ENCODE measurements around the gene TPMT. TPM values are rescaled to one million over a fixed set of nuclear protein-coding genes. Genes with fewer than 3 reads are reported as not detected.
"Not testable (repeated sequence)": the region's sequence is repeated elsewhere in the genome, so short reads cannot be mapped to it uniquely, and the experiment has no call there.

TPMT gene
- total RNA-seq, 4 donors from 2014 or later: 16.3 to 50.8 (median 26.4) TPM

- Histone ChIP-seq H3K27me3 (no peaks in the 10 kb centered on the region), H3K9me3 (no peaks in the 10 kb centered on the region), H3K27ac (peak overlapping the region; percentile 84 to 93 (median 90)), H3K4me3 (peak overlapping the region; percentile 77 to 98 (median 86)), H3K36me3 (peaks cover 0 to 8% (median 0%) of the 10 kb centered on the region in 3 donors), H3K4me1 (peaks cover 0 to 7% (median 2%) of the 10 kb centered on the region in 4 donors)
- peak; percentile 79 to 89 (median 85) for DNase-seq
- TF ChIP-seq CTCF (IDR thresholded peaks at IDR 0.05): peak in 4 of 6 experiments; percentile 14 to 53 (median 46)
- TF ChIP-seq POLR2A (IDR thresholded peaks at IDR 0.05): peak in 1 of 2 donors; percentile 37
Measured at GRCh38 chr6:18155864-18156421, 1.1 kb upstream of the TPMT start.

GRCh38 chr6:18155150-18155863 lies 430 bp upstream of the TPMT start, which contains the start of gene KDM1B:
Gene KDM1B, plus strand, starts transcription at chr6:18155422. Its CDS starts 4,474 bp downstream, at chr6:18159896.
- Histone ChIP-seq H3K27me3 (no peaks in the 10 kb centered on the region), H3K4me1 (peaks cover 0 to 7% (median 2%) of the 10 kb centered on the region in 4 donors), H3K36me3 (peaks cover 0 to 8% (median 0%) of the 10 kb centered on the region in 3 donors), H3K9me3 (no peaks in the 10 kb centered on the region), H3K4me3 (peak within 1 kb of the TSS; percentile 77 to 98 (median 86)), H3K27ac (peak within 1 kb of the TSS; percentile 84 to 94 (median 90))
- TF ChIP-seq CTCF (IDR thresholded peaks at IDR 0.05) (peak in 2 of 6 experiments; percentile 10 to 12), POLR2A (IDR thresholded peaks at IDR 0.05) (peak; percentile 39 to 97)
- peak; percentile 97 to 99 (median 99) for DNase-seq

GRCh38 chr6:18153311-18153703 lies 1.6 kb downstream of the TPMT start:
- no peaks in the 10 kb centered on the region for H3K9me3 ChIP-seq
- H3K27ac ChIP-seq: peak overlapping the region in 1 of 4 donors; percentile 13

GRCh38 chr6:18151801-18152200 lies 3.1 kb downstream of the TPMT start:
- H3K4me3 ChIP-seq: no peak overlapping the region
- no peaks in the 10 kb centered on the region for H3K27me3 ChIP-seq
- H3K4me1 ChIP-seq: peaks cover 0 to 25% (median 2%) of the 10 kb centered on the region in 4 donors
- no peaks in the 10 kb centered on the region for H3K9me3 ChIP-seq
- DNase-seq: no peak
- TF ChIP-seq POLR2A (IDR thresholded peaks at IDR 0.05) (no peak), CTCF (IDR thresholded peaks at IDR 0.05) (no peak)
- H3K27ac ChIP-seq: no peak overlapping the region
- peaks cover 0 to 5% (median 0%) of the 10 kb centered on the region in 3 donors for H3K36me3 ChIP-seq

More at GRCh38 chr6:18153311-18153703, 1.6 kb downstream of the TPMT start:
- H3K27me3 ChIP-seq: no peaks in the 10 kb centered on the region
- H3K36me3 ChIP-seq: peaks cover 0 to 2% (median 0%) of the 10 kb centered on the region in 3 donors
- no peak for TF ChIP-seq POLR2A (IDR thresholded peaks at IDR 0.05)
- no peak for TF ChIP-seq CTCF (IDR thresholded peaks at IDR 0.05)
- peak overlapping the region in 1 of 4 donors; percentile 98 for H3K4me3 ChIP-seq
- peaks cover 0 to 15% (median 2%) of the 10 kb centered on the region in 4 donors for H3K4me1 ChIP-seq
- no peak for DNase-seq

- H3K36me3 ChIP-seq, DNase-seq, H3K27ac ChIP-seq, H3K9me3 ChIP-seq, H3K4me3 ChIP-seq, H3K27me3 ChIP-seq: not testable (repeated sequence)
- H3K4me1 ChIP-seq: peaks cover 0 to 22% (median 1%) of the 10 kb centered on the region in 4 donors
Measured at GRCh38 chr6:18151391-18151790, 3.5 kb downstream of the TPMT start.

All from Peyer's patch (tissue), 4 donors.